ENCODE measurements around the gene MBOAT1. TPM values are rescaled to one million over a fixed set of nuclear protein-coding genes. Genes with fewer than 3 reads are reported as not detected.

MBOAT1 gene
- total RNA-seq, 1 experiment from 2014 or later, result 9.9 TPM

DNA sequence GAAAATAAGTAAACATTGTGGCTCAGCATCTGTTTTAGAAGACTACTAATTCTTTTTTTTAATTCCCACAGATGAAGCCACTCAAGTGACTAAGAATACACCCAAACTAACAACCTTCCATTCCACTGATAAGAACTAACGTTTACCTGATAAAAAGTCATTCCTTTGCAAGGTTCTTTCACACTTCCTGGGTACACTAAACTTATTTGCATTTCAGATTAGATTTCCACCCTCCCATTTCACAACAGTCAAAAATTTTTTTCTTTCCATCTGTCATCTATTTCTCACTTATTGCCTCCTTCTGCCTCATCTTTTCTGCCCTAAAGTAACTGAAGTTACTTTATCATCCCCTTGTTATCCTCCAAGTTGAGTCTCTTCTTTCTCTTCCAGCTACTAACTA lies 20.3 kb downstream of the MBOAT1 start:
- peaks cover 1% of the 10 kb centered on the region; the same call in 1 of the 2 replicates for H3K4me1 ChIP-seq (ENCODE audit: insufficient read depth, low read length)
- no CpG with 5 or more reads among the region's 1 CpG for whole genome bisulfite sequencing (ENCODE audit: extremely low coverage, insufficient read length, low lambda C conversion rate)
- H3K9me3 ChIP-seq (ENCODE audit: control insufficient read depth, low read depth, low read length), result peaks cover 8% of the 10 kb centered on the region
- H4K20me1 ChIP-seq (ENCODE audit: control insufficient read depth, insufficient read depth, insufficient read length), result no peaks in the 10 kb centered on the region
- peak overlapping the region in 1 of 3 experiments; percentile 1; a peak in 1 of 7 replicates for H3K27ac Mint-ChIP-seq
- peaks cover 10 to 17% of the 10 kb centered on the region in 2 experiments for H3K9me3 Mint-ChIP-seq
- no peak overlapping the region for H2BK20ac ChIP-seq (ENCODE audit: low read depth, low read length, poor library complexity, severe bottlenecking)
- H2AFZ ChIP-seq (ENCODE audit: low read length), result no peak overlapping the region
- no peak overlapping the region for H2BK15ac ChIP-seq (ENCODE audit: low read depth, low read length)
- H2BK5ac ChIP-seq (ENCODE audit: insufficient read length, low read length), result no peak overlapping the region
- 0 out of 2 replicates have a peak, but pooled peaks cover 2% of the 10 kb centered on the region for H3K79me2 ChIP-seq (ENCODE audit: insufficient read depth, low read length)
- H3T11ph ChIP-seq (ENCODE audit: low read length), result no peak overlapping the region
- peaks cover 9 to 40% (median 25%) of the 10 kb centered on the region in 3 experiments for H3K36me3 Mint-ChIP-seq (ENCODE audit: insufficient read depth in 1 of 3, low read depth in 3 of 3)
- no peak overlapping the region for H2BK12ac ChIP-seq (ENCODE audit: insufficient read length, low read depth, low read length)
- H3K14ac ChIP-seq (ENCODE audit: insufficient read depth, low read length), result no peak overlapping the region
- no peak overlapping the region for H4K8ac ChIP-seq (replicated peaks; ENCODE audit: insufficient read length, low read depth, low read length)
- no peak overlapping the region for H4K5ac ChIP-seq (ENCODE audit: insufficient read length, low read depth, low read length)
- H3K27me3 ChIP-seq (ENCODE audit: insufficient read depth, low read length), result no peaks in the 10 kb centered on the region
- no peaks in the 10 kb centered on the region for H3K23me2 ChIP-seq (ENCODE audit: insufficient read length, low read depth, low read length, poor library complexity, severe bottlenecking)
- H3K4me2 ChIP-seq (ENCODE audit: insufficient read depth, insufficient read length, low read length), result no peak overlapping the region
- H4K91ac ChIP-seq (ENCODE audit: insufficient read length, low read depth, low read length), result no peak overlapping the region
- no peak overlapping the region for H2AK5ac ChIP-seq (ENCODE audit: insufficient read length, low read length)
- no peak overlapping the region for H3K4ac ChIP-seq (ENCODE audit: low read depth, low read length)
- H3K27ac ChIP-seq (ENCODE audit: insufficient read length, low read depth, low read length), result no peak overlapping the region
- H3K79me1 ChIP-seq (ENCODE audit: insufficient read depth, low read depth, low read length, poor library complexity, severe bottlenecking), result no peaks in the 10 kb centered on the region
- no peaks in the 10 kb centered on the region; the same call in 1 of the 2 replicates for H3K27me3 Mint-ChIP-seq (ENCODE audit: low read depth)
- H3K4me1 Mint-ChIP-seq, result peaks cover 10 to 17% of the 10 kb centered on the region in 2 experiments
- H3K9ac ChIP-seq (ENCODE audit: extremely low read depth, insufficient read length, low read length), result no peak overlapping the region
- no peak for TF ChIP-seq CTCF (conservative IDR thresholded peaks at IDR 0.05)
- no peak overlapping the region for H3K18ac ChIP-seq (ENCODE audit: insufficient read length, low read depth, low read length)
- H2BK120ac ChIP-seq (ENCODE audit: low read depth, low read length, poor library complexity, severe bottlenecking), result no peak overlapping the region
- no peak overlapping the region for H3K56ac ChIP-seq (ENCODE audit: insufficient read length, low read depth, low read length)
- DNase-seq, result no peak
- H3K23ac ChIP-seq (ENCODE audit: insufficient read length, low read depth, low read length), result no peak overlapping the region
- H3K4me3 Mint-ChIP-seq, result no peak overlapping the region
